Activated T-helper 17 cell treated with anti-CD3 and anti-CD28 coated beads, Interleukin-2, amount 50 U/mL, for 72 hours (primary cell): ENCODE measurements around the gene AGAP1. TPM values are rescaled to one million over a fixed set of nuclear protein-coding genes. Genes with fewer than 3 reads are reported as not detected.

Experiments
- ATAC-seq: fragments of 150-1000 bp; cut with Tn5 transposase; replicated peaks from 2 replicates; pipeline ENCODE4 v1.10.0; 2021; ENCODE audit warnings: mild to moderate bottlenecking, moderate library complexity
- H3K27ac Mint-ChIP-seq: one replicate; pipeline ENCODE4 v1.8.0; 2022; ENCODE audit warnings: mixed read lengths
- H3K27me3 Mint-ChIP-seq: one replicate; pipeline ENCODE4 v1.8.0; 2022; ENCODE audit warnings: mixed read lengths
- H3K36me3 Mint-ChIP-seq: one replicate; pipeline ENCODE4 v1.8.0; 2022; ENCODE audit warnings: low read depth, mild to moderate bottlenecking, mixed read lengths
- H3K4me1 Mint-ChIP-seq: one replicate; pipeline ENCODE4 v1.8.0; 2022; ENCODE audit warnings: mixed read lengths
- H3K4me3 Mint-ChIP-seq: one replicate; pipeline ENCODE4 v1.8.0; 2022; ENCODE audit warnings: mild to moderate bottlenecking, mixed read lengths
- H3K9me3 Mint-ChIP-seq: one replicate; pipeline ENCODE4 v1.8.0; 2022; ENCODE audit warnings: mixed read lengths
- total RNA-seq, 2 donors: library from RNA; stranded (reverse); gene quantifications; one replicate each; pipeline ENCODE4 v1.2.3, GENCODE V29; 2022

Gene AGAP1
- total RNA-seq, 2 donors from 2014 or later: 2.2 to 5.3 TPM

DNA sequence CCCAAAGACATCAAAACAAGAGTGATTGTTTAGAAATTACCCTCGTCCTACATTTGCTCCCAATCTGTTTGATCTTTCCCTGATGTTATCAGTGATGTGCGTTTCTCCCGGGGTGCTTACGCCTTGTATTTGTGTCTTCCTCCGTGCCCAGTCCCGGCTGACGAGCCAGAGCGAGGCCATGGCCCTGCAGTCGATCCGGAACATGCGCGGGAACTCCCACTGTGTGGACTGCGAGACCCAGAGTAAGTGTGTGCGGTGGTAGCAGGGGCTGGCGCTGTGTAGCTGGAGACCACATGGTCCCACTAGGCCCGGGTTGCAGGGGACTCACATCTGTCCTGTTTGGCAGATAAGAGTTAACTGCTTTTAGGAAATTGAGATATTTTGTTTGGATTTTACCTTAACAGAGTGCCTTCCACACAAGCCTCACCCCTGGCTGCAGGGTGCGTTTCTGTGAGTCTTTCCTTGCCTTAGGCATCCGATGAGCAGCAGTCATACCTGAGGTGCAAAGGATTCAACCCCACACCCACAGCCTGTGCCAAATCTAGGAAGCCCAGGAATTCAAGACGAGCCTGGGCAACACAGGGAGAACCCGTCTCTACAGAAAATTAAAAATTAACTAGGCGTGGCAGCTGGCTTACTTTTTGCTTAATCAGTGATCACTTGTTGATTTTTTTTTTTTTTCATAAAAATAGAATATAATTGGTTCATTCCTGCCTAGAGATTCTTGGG lies 546.9 kb downstream of the AGAP1 start:
- Mint-ChIP-seq H3K27me3 (peaks cover 12% of the 10 kb centered on the region), H3K27ac (no peak overlapping the region), H3K4me1 (no peaks in the 10 kb centered on the region), H3K9me3 (no peaks in the 10 kb centered on the region), H3K36me3 (no peaks in the 10 kb centered on the region), H3K4me3 (no peak overlapping the region)
- ATAC-seq: no peak

DNA sequence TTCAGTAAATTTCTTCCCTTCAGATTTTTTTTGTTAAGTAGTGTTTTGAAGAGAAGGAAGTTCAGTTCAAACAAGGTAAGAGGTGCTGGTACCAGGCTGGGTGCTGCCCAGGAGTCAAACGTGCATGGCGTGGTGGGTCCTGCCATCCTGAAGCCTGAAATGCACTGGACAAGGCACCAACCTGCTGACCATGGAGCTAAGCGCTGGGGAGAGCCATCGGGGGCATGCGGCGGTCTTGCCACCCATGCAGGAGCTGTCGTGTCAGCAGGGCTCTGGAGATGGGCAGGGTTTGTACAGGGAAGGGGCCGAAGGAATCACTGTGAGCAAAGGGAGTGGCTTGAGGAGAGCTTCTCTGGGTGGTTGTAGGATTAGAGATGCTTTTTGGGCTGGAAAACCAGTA lies 547.8 kb downstream of the AGAP1 start:
- no peak for ATAC-seq
- H3K36me3 Mint-ChIP-seq: no peaks in the 10 kb centered on the region
- peaks cover 19% of the 10 kb centered on the region for H3K27me3 Mint-ChIP-seq
- no peaks in the 10 kb centered on the region for H3K9me3 Mint-ChIP-seq
- H3K4me3 Mint-ChIP-seq: no peak overlapping the region
- no peak overlapping the region for H3K27ac Mint-ChIP-seq
- no peaks in the 10 kb centered on the region for H3K4me1 Mint-ChIP-seq

DNA sequence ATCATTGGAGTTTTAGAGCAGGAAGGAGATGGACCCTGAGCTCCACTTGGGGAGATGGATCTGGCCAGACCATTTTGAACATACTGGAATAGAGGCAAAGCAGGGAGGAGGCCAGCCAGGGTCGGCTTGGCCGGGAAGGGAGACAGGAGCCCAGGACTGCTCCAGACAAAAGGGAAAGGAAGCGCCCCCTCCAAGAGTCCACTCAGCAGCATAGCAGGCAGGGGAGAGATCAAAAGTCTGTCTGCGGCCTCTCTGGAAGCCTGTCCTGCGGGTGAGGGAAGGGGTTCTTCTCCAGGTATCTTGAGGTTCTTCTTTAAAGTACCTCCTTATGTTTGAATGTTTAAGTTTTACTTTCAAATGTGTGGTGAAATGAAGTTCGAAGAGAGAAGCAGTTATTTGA lies 548.2 kb downstream of the AGAP1 start:
- no peaks in the 10 kb centered on the region for H3K36me3 Mint-ChIP-seq
- no peaks in the 10 kb centered on the region for H3K9me3 Mint-ChIP-seq
- no peak overlapping the region for H3K27ac Mint-ChIP-seq
- H3K27me3 Mint-ChIP-seq: peaks cover 19% of the 10 kb centered on the region
- no peak overlapping the region for H3K4me3 Mint-ChIP-seq
- ATAC-seq: no peak
- H3K4me1 Mint-ChIP-seq: no peaks in the 10 kb centered on the region

DNA sequence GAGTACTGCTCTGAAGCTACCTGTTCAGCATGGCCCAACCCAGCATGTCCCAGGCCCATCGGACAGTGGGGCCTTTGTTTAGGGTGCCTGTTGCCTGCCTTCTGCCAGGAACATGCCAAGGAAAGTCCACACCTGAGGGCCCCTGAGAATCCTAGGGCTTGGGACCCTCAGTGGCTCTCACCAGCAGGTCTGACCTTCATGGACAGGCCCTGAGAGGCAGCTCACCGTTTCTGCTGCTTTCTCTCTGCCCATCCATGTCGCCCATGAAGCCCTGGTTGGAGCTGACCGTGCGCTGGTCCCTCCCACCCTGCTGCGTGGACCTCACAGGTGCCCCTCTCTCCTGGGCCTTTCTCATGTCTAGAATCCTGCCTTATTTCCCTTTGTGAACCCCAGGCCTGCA lies 550.3 kb downstream of the AGAP1 start:
- ATAC-seq: no peak
- peaks cover 19% of the 10 kb centered on the region for H3K27me3 Mint-ChIP-seq
- no peaks in the 10 kb centered on the region for H3K36me3 Mint-ChIP-seq
- H3K4me3 Mint-ChIP-seq: no peak overlapping the region
- no peak overlapping the region for H3K27ac Mint-ChIP-seq
- no peaks in the 10 kb centered on the region for H3K9me3 Mint-ChIP-seq
- no peaks in the 10 kb centered on the region for H3K4me1 Mint-ChIP-seq

DNA sequence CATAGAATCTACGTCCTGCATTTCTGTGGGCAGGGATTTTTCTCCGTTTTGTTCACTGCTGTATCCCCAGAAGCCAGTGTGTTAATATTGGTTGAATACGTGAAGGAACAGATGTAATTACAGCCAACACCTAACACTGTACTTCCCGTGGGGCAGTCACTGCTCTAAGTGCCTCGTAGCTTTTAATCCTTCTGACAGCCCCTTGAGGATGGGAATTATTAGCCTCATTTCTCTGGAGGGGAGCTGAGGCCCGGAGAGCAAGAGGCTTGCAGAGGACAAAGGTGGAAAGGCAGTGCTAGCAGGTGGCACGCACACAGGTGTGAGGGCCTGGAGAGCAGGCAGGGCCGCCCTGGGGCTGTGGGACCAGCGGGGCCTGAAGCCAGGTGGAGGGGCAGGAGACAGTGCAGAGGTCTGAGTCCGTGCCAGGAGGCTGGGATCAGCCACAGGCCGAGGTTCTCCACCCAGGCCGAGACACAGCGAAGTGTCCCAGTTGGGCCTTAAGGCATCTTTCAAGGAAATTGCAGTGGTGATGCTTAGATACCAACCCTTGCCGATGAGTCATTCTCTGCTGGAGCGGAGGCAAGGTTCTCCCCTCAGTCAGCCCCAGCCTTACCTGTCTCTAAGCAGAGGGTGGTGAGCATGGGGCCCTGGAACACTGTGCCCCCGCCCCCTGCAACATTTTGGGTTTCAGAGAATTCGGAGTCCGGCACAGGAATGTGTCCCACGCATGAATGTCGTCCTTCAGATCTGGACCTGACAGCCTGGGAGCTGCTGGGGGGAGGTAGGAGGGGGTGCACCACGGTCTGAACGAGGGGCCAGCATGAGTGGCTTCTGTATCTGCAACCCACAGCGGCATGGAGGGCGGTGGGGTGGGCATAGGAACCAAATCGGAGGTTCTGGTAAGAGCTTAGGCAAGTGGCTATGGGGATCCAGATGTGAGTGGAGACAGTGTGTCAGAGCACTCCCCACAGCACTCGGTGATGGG lies 551.7 kb downstream of the AGAP1 start:
- Mint-ChIP-seq H3K27me3 (peaks cover 19% of the 10 kb centered on the region), H3K9me3 (no peaks in the 10 kb centered on the region), H3K27ac (no peak overlapping the region), H3K36me3 (no peaks in the 10 kb centered on the region), H3K4me1 (peaks cover 10% of the 10 kb centered on the region), H3K4me3 (no peak overlapping the region)
- ATAC-seq: no peak

DNA sequence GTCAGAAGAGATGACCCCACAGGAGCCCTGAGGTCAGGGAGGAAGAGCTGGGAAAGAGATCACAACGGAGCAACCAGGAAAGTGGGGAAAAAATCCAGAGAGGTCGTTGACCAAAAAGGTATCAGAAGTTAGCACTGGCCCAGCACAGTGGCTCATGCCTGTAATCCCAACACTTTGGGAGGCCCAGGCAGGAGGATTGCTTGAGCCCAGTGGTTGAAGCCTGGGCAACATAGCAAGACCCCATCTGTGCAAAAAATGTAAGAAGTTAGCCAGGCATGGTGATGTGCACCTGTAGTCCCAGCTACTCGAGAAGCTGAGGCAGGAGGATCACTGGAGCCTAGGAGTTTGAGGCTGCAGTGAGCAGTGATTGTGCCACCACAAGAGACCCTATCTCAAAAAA lies 552.9 kb downstream of the AGAP1 start:
- peaks cover 20% of the 10 kb centered on the region for H3K27me3 Mint-ChIP-seq
- no peak overlapping the region for H3K4me3 Mint-ChIP-seq
- H3K9me3 Mint-ChIP-seq: no peaks in the 10 kb centered on the region
- no peak overlapping the region for H3K27ac Mint-ChIP-seq
- H3K36me3 Mint-ChIP-seq: no peaks in the 10 kb centered on the region
- peaks cover 10% of the 10 kb centered on the region for H3K4me1 Mint-ChIP-seq
- no peak for ATAC-seq

DNA sequence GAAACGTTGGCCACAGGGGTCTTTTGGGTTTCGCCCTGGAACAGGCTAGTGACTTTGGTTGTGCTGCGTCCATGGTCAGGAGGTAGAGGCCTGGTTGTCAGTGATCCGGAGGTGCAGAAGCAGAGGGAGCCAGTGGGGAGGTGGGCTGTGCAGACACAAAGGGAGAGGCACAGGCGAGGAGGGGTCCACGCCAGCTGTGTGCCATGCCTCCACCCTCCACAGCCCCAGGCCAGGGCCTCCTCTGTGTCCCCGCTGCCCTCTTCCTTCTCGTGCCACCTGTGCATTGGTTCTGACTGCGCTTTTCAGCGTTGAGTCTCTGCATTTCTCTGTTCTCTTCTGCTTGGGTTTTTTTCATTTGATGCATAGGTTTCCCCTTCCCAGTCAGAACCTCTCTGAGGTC lies 553.3 kb downstream of the AGAP1 start:
- Mint-ChIP-seq H3K4me1 (peaks cover 10% of the 10 kb centered on the region), H3K27ac (no peak overlapping the region), H3K4me3 (no peak overlapping the region), H3K9me3 (no peaks in the 10 kb centered on the region), H3K36me3 (no peaks in the 10 kb centered on the region), H3K27me3 (peaks cover 17% of the 10 kb centered on the region)
- ATAC-seq: no peak

DNA sequence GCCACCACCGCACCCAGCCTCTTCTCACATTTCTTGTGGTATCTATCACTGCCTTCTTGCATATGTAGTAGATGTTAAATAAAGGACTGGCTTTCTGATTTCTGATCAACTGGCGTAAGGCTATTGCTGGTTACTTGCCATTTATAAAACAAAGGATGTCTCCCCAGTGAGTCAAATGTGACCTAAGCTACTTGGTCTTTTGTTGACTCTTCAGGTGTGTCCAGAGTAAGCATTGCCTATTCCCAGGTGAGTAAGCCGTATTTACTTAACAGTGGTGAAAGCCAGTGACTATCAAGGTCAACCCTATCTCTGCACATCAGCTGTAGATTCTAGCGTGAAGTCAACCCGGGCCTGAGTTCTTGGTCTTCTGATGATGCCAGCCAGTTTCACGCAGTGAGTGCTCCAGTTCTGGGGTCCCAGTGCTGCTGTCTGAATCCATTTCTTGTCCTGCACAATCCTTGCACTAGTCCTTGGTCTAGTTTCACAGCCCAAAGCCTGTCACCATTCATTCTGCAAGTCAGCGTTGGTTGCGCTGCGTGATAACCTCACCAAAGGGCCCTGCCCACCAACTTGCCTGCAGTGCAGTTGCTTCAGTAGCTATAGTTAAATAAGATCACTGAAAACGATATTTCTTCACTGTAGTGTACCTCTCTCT lies 554.2 kb downstream of the AGAP1 start:
- ATAC-seq: no peak
- no peak overlapping the region for H3K4me3 Mint-ChIP-seq
- H3K36me3 Mint-ChIP-seq: no peaks in the 10 kb centered on the region
- peaks cover 17% of the 10 kb centered on the region for H3K27me3 Mint-ChIP-seq
- H3K9me3 Mint-ChIP-seq: no peaks in the 10 kb centered on the region
- H3K27ac Mint-ChIP-seq: no peak overlapping the region
- H3K4me1 Mint-ChIP-seq: peaks cover 10% of the 10 kb centered on the region

DNA sequence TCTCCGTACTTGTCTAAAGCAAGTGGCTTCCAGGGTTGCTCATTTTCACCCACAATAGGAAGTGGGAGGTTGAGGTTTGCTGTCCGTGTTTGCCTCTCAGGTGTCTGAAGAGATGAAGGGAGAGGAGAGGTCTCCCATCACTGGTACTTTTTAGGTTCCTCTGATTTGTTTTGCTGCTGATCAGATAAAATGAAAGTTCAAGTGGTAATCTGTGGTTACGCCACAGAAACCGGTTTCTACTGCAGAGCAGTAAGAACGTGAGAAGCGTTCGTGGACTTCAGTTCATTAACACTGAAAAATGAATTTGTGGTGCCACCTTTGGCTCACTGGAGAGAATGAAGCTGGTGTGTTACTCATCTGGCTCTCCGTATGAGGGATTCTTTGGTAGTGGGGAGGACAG lies 556.1 kb downstream of the AGAP1 start:
- peak; percentile 91 for ATAC-seq
- peaks cover 10% of the 10 kb centered on the region for H3K4me1 Mint-ChIP-seq
- H3K4me3 Mint-ChIP-seq: peak overlapping the region; percentile 13
- H3K9me3 Mint-ChIP-seq: no peaks in the 10 kb centered on the region
- no peaks in the 10 kb centered on the region for H3K36me3 Mint-ChIP-seq
- H3K27me3 Mint-ChIP-seq: peaks cover 19% of the 10 kb centered on the region
- H3K27ac Mint-ChIP-seq: no peak overlapping the region

DNA sequence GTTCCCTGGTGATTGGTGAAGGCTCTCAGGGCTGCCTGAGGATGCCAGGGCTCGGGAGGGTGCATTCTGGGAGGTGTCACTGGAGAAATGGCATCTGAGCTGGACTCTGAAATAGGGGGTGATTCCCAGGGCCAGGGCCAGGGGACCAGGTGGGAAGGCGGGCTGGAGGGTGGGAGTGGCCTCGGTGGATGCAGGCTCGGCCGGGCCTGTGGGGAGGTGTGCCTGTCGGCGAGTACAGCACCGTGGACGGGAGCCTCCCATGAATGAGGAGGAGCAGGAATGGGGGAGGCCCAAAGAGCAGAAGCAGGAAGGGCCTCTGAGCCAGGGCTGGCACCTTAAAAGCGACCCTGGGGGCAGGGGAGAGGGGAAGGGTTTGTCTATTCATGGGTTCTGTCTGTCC lies 557.5 kb downstream of the AGAP1 start:
- Mint-ChIP-seq H3K27ac (no peak overlapping the region), H3K4me3 (no peak overlapping the region), H3K9me3 (no peaks in the 10 kb centered on the region), H3K27me3 (peaks cover 15% of the 10 kb centered on the region), H3K4me1 (peaks cover 10% of the 10 kb centered on the region), H3K36me3 (no peaks in the 10 kb centered on the region)
- no peak for ATAC-seq

DNA sequence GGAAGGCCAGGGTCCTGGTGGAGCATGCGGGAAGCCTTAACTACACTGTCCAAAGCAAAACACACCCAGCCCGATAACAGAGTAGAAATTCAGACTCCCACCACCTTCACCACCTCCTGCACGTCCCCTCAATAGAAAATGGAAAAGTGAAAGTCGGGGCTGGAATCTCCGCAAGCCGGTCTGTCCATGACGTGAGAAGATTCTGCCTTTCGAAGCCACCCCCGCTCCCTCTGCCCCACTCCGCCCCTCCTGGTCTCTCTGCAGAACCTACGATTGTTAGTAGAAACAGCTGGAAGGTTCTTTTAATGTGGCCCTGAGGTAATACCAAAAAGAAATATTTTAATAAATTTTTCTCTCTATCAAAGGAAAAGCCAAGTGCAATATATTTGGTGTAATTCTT lies 558.0 kb downstream of the AGAP1 start:
- no peaks in the 10 kb centered on the region for H3K9me3 Mint-ChIP-seq
- peaks cover 17% of the 10 kb centered on the region for H3K27me3 Mint-ChIP-seq
- H3K27ac Mint-ChIP-seq: no peak overlapping the region
- ATAC-seq: no peak
- peaks cover 10% of the 10 kb centered on the region for H3K4me1 Mint-ChIP-seq
- no peak overlapping the region for H3K4me3 Mint-ChIP-seq
- no peaks in the 10 kb centered on the region for H3K36me3 Mint-ChIP-seq

DNA sequence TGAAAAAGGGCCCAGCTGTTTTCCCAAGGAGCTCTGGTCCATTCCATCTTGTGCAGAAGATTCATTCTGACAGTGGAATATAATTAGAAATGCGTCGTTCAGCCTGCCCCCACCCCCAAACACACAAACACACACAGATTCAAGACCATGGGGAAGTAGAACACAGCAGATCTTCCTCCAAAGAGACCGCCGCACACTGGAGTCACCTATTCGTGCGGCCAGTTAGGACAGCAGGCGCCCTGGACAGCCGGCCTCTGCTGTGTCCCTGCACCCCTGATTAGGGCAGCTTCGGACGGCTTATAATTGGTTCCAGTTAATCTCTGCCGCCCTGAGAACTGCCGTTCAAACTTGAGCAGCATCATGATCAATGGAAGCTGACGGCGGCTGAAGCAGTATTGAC lies 558.4 kb downstream of the AGAP1 start:
- H3K4me1 Mint-ChIP-seq: peaks cover 10% of the 10 kb centered on the region
- H3K27ac Mint-ChIP-seq: no peak overlapping the region
- no peak overlapping the region for H3K4me3 Mint-ChIP-seq
- ATAC-seq: no peak
- H3K27me3 Mint-ChIP-seq: peaks cover 18% of the 10 kb centered on the region
- no peaks in the 10 kb centered on the region for H3K9me3 Mint-ChIP-seq
- no peaks in the 10 kb centered on the region for H3K36me3 Mint-ChIP-seq

DNA sequence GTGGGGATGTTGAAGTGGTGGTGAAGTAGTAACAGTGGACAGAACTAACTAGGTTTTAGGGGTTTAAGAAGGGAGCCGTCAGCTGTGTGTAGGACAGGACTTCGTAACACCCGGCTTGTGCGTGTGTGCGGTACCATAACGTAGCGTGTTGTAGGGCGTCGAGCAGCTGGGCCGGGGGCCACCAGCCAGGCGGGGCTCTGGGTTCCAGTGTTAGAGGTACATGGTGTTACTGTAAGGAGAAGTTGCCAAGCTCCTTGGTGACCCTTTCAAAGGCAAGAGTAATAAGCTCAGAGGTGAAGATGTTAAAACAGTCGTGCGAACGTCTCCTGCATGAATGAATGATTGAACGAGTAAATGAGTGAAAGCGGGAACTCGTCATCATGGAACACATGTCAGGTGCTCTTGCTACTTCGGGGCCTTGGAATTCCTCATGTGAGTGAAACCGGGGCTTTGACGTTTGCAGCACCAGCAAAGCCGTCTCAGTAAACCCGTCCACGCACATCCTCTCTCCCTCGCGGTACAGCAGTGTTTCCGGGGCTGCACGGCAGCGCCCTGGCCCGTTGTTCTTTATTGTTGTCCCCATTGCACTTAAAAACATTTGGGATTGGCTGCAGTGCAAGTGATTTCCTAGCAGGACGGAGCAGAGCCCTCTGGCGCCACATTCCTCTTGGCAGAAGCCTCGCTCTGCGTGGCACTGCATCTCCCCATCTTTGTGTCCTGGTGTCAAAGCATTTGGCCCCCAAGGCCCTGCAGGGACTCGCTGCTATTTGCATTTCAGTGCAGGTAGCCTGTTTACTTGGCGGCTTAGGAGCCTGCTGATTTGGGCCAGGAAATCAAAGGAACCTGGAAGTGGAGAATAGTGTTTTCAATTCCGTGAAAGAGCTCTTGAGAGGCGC lies 559.3 kb downstream of the AGAP1 start:
- H3K9me3 Mint-ChIP-seq: peaks cover 2% of the 10 kb centered on the region
- no peak overlapping the region for H3K27ac Mint-ChIP-seq
- no peaks in the 10 kb centered on the region for H3K36me3 Mint-ChIP-seq
- H3K27me3 Mint-ChIP-seq: peaks cover 18% of the 10 kb centered on the region
- no peak for ATAC-seq
- H3K4me1 Mint-ChIP-seq: peaks cover 10% of the 10 kb centered on the region
- H3K4me3 Mint-ChIP-seq: no peak overlapping the region

DNA sequence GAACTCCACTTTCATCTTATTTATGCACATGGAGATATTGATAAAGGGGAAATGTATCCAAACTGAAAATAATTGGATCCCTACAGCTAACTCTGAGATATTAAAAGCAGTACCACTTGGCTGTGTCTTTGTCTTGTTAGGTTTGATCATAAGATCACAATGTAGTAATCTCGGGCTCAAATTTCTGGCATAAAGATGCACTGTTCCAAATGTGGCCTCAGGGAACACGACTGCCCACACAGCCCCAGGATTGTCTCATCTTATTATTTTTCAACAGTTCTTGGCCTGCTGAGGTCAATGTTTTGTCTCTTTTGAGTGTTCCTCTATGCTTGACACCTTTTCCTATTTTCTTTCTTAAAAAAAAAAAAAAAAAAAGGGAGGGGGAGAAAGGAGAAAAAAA lies 560.3 kb downstream of the AGAP1 start:
- peaks cover 10% of the 10 kb centered on the region for H3K4me1 Mint-ChIP-seq
- peaks cover 18% of the 10 kb centered on the region for H3K27me3 Mint-ChIP-seq
- peaks cover 3% of the 10 kb centered on the region for H3K9me3 Mint-ChIP-seq
- no peak overlapping the region for H3K27ac Mint-ChIP-seq
- no peaks in the 10 kb centered on the region for H3K36me3 Mint-ChIP-seq
- no peak for ATAC-seq
- H3K4me3 Mint-ChIP-seq: no peak overlapping the region
